ENCODE measurements around the gene SLC46A3.

DNA sequence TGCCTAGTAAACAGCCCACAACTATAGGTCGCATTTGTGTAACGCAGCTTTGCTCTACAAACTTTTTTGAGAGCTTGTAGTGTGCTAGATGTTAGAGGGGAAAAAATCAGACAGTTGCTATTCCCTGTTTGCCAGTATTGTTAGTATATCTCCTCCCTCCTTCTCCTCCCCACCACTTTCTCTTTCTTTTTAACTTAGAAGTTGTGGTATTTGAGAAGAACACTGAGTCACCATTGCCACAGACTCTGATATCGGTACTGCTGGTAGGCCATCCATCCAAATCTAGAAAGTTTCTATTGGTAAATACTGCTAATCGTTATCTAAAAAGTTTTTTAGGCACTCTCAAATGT, 59.2 kb downstream of the SLC46A3 start:
- TF ChIP-seq CTCF (IDR thresholded peaks at IDR 0.05; ENCODE audit: low read depth, low read length) (no peak), EZH2phosphoT487 (IDR thresholded peaks at IDR 0.05; ENCODE audit: low read depth) (no peak)
